Measurements from ENCODE around the gene CYLD. TPM values are rescaled to one million over a fixed set of nuclear protein-coding genes. Genes with fewer than 3 reads are reported as not detected.

The CYLD gene
- total and polyA plus RNA-seq, 2 donors (not counting 1 experiment from before 2014, with no cell fraction given): 30.0 to 160 TPM

DNA sequence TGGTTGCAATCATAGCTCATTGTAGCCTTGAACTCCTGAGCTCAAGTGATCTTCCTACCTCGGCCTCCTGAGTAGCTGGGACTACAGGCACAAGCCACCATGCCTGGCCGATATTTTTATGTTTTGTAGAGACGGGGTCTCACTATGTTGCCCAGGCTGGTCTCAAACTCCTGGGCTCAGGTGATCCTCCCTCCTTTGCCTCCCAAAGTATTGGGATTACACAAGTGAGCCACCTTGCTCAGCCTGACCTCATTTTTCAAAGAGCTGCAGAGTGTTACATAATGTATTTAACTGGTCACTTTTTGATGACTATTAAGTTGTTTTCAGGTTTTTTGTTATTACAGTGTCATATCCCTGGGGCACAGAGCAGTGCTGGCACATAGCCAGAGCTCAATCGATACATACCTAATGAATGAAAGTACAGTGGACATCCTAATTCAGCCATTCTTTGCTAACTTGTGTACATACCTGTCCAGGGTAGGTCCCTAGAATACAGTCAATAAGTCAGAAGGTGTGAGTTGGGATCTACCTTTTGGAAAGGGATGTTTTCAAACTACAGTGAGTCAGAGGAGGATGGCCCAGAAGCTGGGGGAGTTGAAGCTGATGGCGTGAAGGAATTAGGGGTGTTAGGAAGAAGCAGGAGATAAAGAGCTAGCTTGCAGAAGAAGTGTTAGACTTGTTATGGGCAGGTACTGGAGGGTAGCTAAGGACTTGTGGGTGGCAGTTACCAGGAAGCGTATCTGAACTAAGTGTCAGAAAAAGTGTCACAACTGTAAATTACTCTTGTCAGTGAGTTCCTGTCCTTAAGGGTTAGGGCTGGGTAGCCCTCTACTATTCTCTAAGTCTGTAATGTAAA lies 20.1 kb upstream of the CYLD start:
- peaks cover 0 to 11% (median 5%) of the 10 kb centered on the region in 3 donors for H3K9me3 ChIP-seq (ENCODE audit: control extremely low read depth in 1 of 3, control insufficient read depth in 2 of 3, insufficient read depth in 1 of 3, low read length in 2 of 3)
- H3K4me1 ChIP-seq (ENCODE audit: control insufficient read depth in 2 of 2, insufficient read depth in 2 of 2, low read length in 2 of 2): peaks cover 0 to 4% of the 10 kb centered on the region in 2 donors
- Mint-ChIP-seq H3K4me3 (no peak overlapping the region), H3K27me3 (no peaks in the 10 kb centered on the region), H3K4me1 (no peaks in the 10 kb centered on the region), H3K9me3 (ENCODE audit: insufficient read depth) (peaks cover 12% of the 10 kb centered on the region), H3K27ac (no peak overlapping the region)
- no peaks in the 10 kb centered on the region for H3K36me3 ChIP-seq (replicated peaks in 1 of 2; ENCODE audit: control extremely low read depth in 1 of 2, control insufficient read depth in 1 of 2, extremely low read depth in 1 of 2, insufficient read depth in 2 of 2, low read length in 1 of 2)
- no peak for ATAC-seq (ENCODE audit: low read depth)
- ChIA-PET CTCF (no interaction called here), POLR2A (no interaction called here)
- TF ChIP-seq, protein P1, sequence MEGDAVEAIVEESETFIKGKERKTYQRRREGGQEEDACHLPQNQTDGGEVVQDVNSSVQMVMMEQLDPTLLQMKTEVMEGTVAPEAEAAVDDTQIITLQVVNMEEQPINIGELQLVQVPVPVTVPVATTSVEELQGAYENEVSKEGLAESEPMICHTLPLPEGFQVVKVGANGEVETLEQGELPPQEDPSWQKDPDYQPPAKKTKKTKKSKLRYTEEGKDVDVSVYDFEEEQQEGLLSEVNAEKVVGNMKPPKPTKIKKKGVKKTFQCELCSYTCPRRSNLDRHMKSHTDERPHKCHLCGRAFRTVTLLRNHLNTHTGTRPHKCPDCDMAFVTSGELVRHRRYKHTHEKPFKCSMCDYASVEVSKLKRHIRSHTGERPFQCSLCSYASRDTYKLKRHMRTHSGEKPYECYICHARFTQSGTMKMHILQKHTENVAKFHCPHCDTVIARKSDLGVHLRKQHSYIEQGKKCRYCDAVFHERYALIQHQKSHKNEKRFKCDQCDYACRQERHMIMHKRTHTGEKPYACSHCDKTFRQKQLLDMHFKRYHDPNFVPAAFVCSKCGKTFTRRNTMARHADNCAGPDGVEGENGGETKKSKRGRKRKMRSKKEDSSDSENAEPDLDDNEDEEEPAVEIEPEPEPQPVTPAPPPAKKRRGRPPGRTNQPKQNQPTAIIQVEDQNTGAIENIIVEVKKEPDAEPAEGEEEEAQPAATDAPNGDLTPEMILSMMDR (IDR thresholded peaks at IDR 0.05): no peak
- TF ChIP-seq EZH2 (IDR thresholded peaks at IDR 0.05; ENCODE audit: borderline replicate concordance, insufficient read depth, low read depth, low read length, poor library complexity, severe bottlenecking): no peak
- H3K9ac ChIP-seq (ENCODE audit: low read length): no peak overlapping the region
- H2AFZ ChIP-seq (ENCODE audit: insufficient read depth, low read depth, low read length, poor library complexity, severe bottlenecking): no peak overlapping the region
- no peak overlapping the region for H3K4me3 ChIP-seq (ENCODE audit: control extremely low read depth in 1 of 5, extremely low read depth in 1 of 5, insufficient read depth in 1 of 5, low read depth in 2 of 5, low read length in 4 of 5)
- no peak overlapping the region for H3K27ac ChIP-seq (ENCODE audit: low read length in 2 of 2)
- H3K4me2 ChIP-seq (replicated peaks; ENCODE audit: low read depth, low read length, poor library complexity, severe bottlenecking): no peak overlapping the region
- H4K20me1 ChIP-seq (ENCODE audit: control insufficient read depth, insufficient read depth, low read length, poor library complexity, severe bottlenecking): no peaks in the 10 kb centered on the region
- H3K27me3 ChIP-seq (replicated peaks in 1 of 4; ENCODE audit: control extremely low read depth in 1 of 4, control insufficient read depth in 3 of 4, insufficient read depth in 4 of 4, low read length in 3 of 4): no peaks in the 10 kb centered on the region
- no peaks in the 10 kb centered on the region for H3K79me2 ChIP-seq (ENCODE audit: control insufficient read depth, insufficient read depth, low read length)
- 83% methylated on average over 3 of the region's 6 CpGs for WGBS (ENCODE audit: insufficient coverage)
- DNase-seq: no peak
- intact Hi-C loops (cut with micrococcal nuclease): no loop called here

DNA sequence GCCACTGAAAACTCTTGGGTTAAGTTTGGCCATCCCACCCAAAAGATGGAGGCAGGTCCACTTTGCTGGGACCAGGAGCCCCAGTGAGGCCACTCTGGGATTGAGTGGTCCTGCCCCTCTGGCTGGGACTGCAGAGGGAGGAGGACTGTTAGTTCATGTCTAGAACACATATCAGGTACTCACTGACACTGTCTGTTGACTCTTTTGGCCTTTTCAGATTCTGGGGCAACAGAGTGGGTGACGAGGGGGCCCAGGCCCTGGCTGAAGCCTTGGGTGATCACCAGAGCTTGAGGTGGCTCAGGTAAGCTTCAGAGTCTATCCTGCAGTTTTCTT lies 19.5 kb upstream of the CYLD start:
- POLR2A ChIA-PET: no interaction called here
- Mint-ChIP-seq H3K27ac (no peak overlapping the region), H3K4me3 (no peak overlapping the region), H3K27me3 (no peaks in the 10 kb centered on the region), H3K9me3 (ENCODE audit: insufficient read depth) (peaks cover 12% of the 10 kb centered on the region), H3K4me1 (no peaks in the 10 kb centered on the region)
- Histone ChIP-seq H2AFZ (ENCODE audit: insufficient read depth, low read depth, low read length, poor library complexity, severe bottlenecking) (no peak overlapping the region), H3K27me3 (replicated peaks in 1 of 4; ENCODE audit: control extremely low read depth in 1 of 4, control insufficient read depth in 3 of 4, insufficient read depth in 4 of 4, low read length in 3 of 4) (no peaks in the 10 kb centered on the region), H3K4me1 (ENCODE audit: control insufficient read depth in 2 of 2, insufficient read depth in 2 of 2, low read length in 2 of 2) (peaks cover 0 to 4% of the 10 kb centered on the region in 2 donors), H3K4me3 (ENCODE audit: control extremely low read depth in 1 of 5, extremely low read depth in 1 of 5, insufficient read depth in 1 of 5, low read depth in 2 of 5, low read length in 4 of 5) (no peak overlapping the region), H3K4me2 (replicated peaks; ENCODE audit: low read depth, low read length, poor library complexity, severe bottlenecking) (no peak overlapping the region), H3K79me2 (ENCODE audit: control insufficient read depth, insufficient read depth, low read length) (no peaks in the 10 kb centered on the region), H3K9ac (ENCODE audit: low read length) (no peak overlapping the region), H4K20me1 (ENCODE audit: control insufficient read depth, insufficient read depth, low read length, poor library complexity, severe bottlenecking) (no peaks in the 10 kb centered on the region), H3K27ac (ENCODE audit: low read length in 2 of 2) (no peak overlapping the region), H3K9me3 (ENCODE audit: control extremely low read depth in 1 of 3, control insufficient read depth in 2 of 3, insufficient read depth in 1 of 3, low read length in 2 of 3) (peaks cover 0 to 11% (median 5%) of the 10 kb centered on the region in 3 donors), H3K36me3 (replicated peaks in 1 of 2; ENCODE audit: control extremely low read depth in 1 of 2, control insufficient read depth in 1 of 2, extremely low read depth in 1 of 2, insufficient read depth in 2 of 2, low read length in 1 of 2) (no peaks in the 10 kb centered on the region)
- CTCF ChIA-PET: no interaction called here
- ATAC-seq (ENCODE audit: low read depth): no peak
- no peak for DNase-seq
- 100% methylated on average over 1 of the region's 1 CpG for WGBS (ENCODE audit: insufficient coverage)
- TF ChIP-seq, protein P1 (IDR thresholded peaks at IDR 0.05): no peak
- no peak for TF ChIP-seq EZH2 (IDR thresholded peaks at IDR 0.05; ENCODE audit: borderline replicate concordance, insufficient read depth, low read depth, low read length, poor library complexity, severe bottlenecking)
- intact Hi-C loops (cut with micrococcal nuclease): no loop called here
